H1 (cell line): ENCODE measurements around the gene FOXB1. TPM values are rescaled to one million over a fixed set of nuclear protein-coding genes. Genes with fewer than 3 reads are reported as not detected.

ENCODE experiments used
- CTCF ChIA-PET: fragments of 300-600 bp; sonication (Branson Sonifier 250); formaldehyde crosslinking; loops from one replicate; lab custom pipeline; 2021; ENCODE audit not compliant: partially characterized antibody; lab: Charles Lee
- POLR2A ChIA-PET: fragments of 300-600 bp; sonication (Branson Sonifier 250); formaldehyde crosslinking; loops from one replicate; lab custom pipeline; 2021; ENCODE audit warnings: inconsistent platforms; ENCODE audit not compliant: partially characterized antibody; lab: Charles Lee
- DNase-seq, 2 experiments: peaks; one replicate each; pipeline versions ENCODE4 v3.0.0 to v3.0.0-alpha.2; 2010 to 2022; ENCODE audit warnings: low spot score in 2 of 2, low read depth in 1 of 2, mixed read lengths in 1 of 2
- FAIRE-seq: peaks from 2 replicates; lab custom pipeline; 2011; peaks lifted over from hg19 to GRCh38; lab: Jason Lieb, UNC
- H2AFZ ChIP-seq: 2 replicates; pipeline ENCODE4 v1.8.1; 2012; ENCODE audit warnings: low read length, inconsistent platforms
- H2AK5ac ChIP-seq: 2 replicates; pipeline ENCODE4 v1.6.1; 2013; ENCODE audit warnings: low read depth, low read length
- H2BK120ac ChIP-seq: replicated peaks from 2 replicates; pipeline ENCODE3; 2013; ENCODE audit warnings: low read depth, low read length, inconsistent platforms
- H2BK12ac ChIP-seq: 2 replicates; pipeline ENCODE4 v1.6.1; 2013; ENCODE audit warnings: low read depth, low read length
- H2BK15ac ChIP-seq: 2 replicates; pipeline ENCODE4 v1.6.1; 2013; ENCODE audit warnings: low read length
- H2BK20ac ChIP-seq: 2 replicates; pipeline ENCODE4 v1.6.1; 2013; ENCODE audit warnings: low read length
- H2BK5ac ChIP-seq: 2 replicates; pipeline ENCODE4 v1.6.1; 2013; ENCODE audit warnings: low read depth, low read length
- H3K14ac ChIP-seq: 2 replicates; pipeline ENCODE4 v1.6.1; 2013; ENCODE audit warnings: inconsistent platforms; ENCODE audit not compliant: insufficient read length
- H3K18ac ChIP-seq: 2 replicates; pipeline ENCODE4 v1.6.1; 2013; ENCODE audit warnings: low read length; ENCODE audit errors: extremely low read depth
- H3K23ac ChIP-seq: 2 replicates; pipeline ENCODE4 v1.6.1; 2013; ENCODE audit warnings: inconsistent platforms; ENCODE audit not compliant: insufficient read length
- H3K23me2 ChIP-seq: 2 replicates; pipeline ENCODE4 v1.6.1; 2013; ENCODE audit warnings: low read depth, low read length
- H3K27ac ChIP-seq: 2 replicates; pipeline ENCODE4 v1.6.1; 2011; ENCODE audit warnings: low read depth, low read length, inconsistent platforms
- H3K27me3 ChIP-seq, 4 experiments: replicated peaks in 1 of 4; 1 replicate in 1 of 4; 2 replicates in 3 of 4; pipeline versions ENCODE4 v1.6.1 to v1.8.1; 2011 to 2013; ENCODE audit warnings: low read length in 3 of 4, mild to moderate bottlenecking in 3 of 4, inconsistent platforms in 2 of 4, mixed read lengths in 2 of 4, moderate library complexity in 1 of 4; ENCODE audit not compliant: control insufficient read depth in 3 of 4, insufficient read depth in 3 of 4; ENCODE audit errors: extremely low read depth in 1 of 4
- H3K36me3 ChIP-seq, 4 experiments: 2 replicates each; pipeline versions ENCODE4 v1.6.1 to v1.8.1; 2011 to 2013; ENCODE audit warnings: mild to moderate bottlenecking in 4 of 4, low read length in 3 of 4, moderate library complexity in 2 of 4, control low read depth in 1 of 4, inconsistent platforms in 1 of 4; ENCODE audit not compliant: insufficient read depth in 4 of 4, control insufficient read depth in 2 of 4
- H3K4ac ChIP-seq: replicated peaks from 2 replicates; pipeline ENCODE3; 2013; ENCODE audit warnings: low read length, low read depth, mixed read lengths, inconsistent platforms; ENCODE audit not compliant: insufficient read length
- H3K4me1 ChIP-seq, 4 experiments: replicated peaks in 1 of 4; 1 replicate in 1 of 4; 2 replicates in 3 of 4; pipeline versions ENCODE4 v1.6.1 to v1.8.1; 2011 to 2013; ENCODE audit warnings: low read length in 3 of 4, inconsistent platforms in 2 of 4, mixed read lengths in 1 of 4; ENCODE audit not compliant: insufficient read depth in 4 of 4, control insufficient read depth in 3 of 4
- H3K4me2 ChIP-seq, 2 experiments: 2 replicates each; pipeline versions ENCODE4 v1.6.1 to v1.8.1; 2011 to 2013; ENCODE audit warnings: low read depth in 2 of 2, low read length in 2 of 2, control low read depth in 1 of 2, inconsistent platforms in 1 of 2, mild to moderate bottlenecking in 1 of 2; ENCODE audit not compliant: insufficient read depth in 1 of 2
- H3K4me3 ChIP-seq, 4 experiments: fragments of 200-600, 300-600 bp in 1 of 4; sonication (generic), shearing (Covaris generic), sonication (Bioruptor Twin) in 1 of 4; 2 replicates each; pipeline versions ENCODE4 v1.5.1 to v1.8.1; 2011 to 2016; ENCODE audit warnings: low read length in 4 of 4, low read depth in 3 of 4, control low read depth in 2 of 4, inconsistent platforms in 2 of 4, mild to moderate bottlenecking in 2 of 4, mixed read lengths in 1 of 4, moderate library complexity in 1 of 4; ENCODE audit not compliant: insufficient read depth in 2 of 4; ENCODE audit errors: extremely low read depth in 1 of 4
- H3K56ac ChIP-seq: replicated peaks from 2 replicates; pipeline ENCODE3; 2013; ENCODE audit warnings: low read depth, mild to moderate bottlenecking, mixed read lengths, low read length, inconsistent platforms; ENCODE audit not compliant: insufficient read length
- H3K79me1 ChIP-seq: 2 replicates; pipeline ENCODE4 v1.6.1; 2013; ENCODE audit warnings: low read depth, low read length, control low read depth
- H3K79me2 ChIP-seq, 2 experiments: 2 replicates each; pipeline versions ENCODE4 v1.6.1 to v1.8.1; 2012 to 2013; ENCODE audit warnings: low read length in 2 of 2, mild to moderate bottlenecking in 2 of 2, inconsistent platforms in 1 of 2; ENCODE audit not compliant: insufficient read depth in 2 of 2, control insufficient read depth in 1 of 2
- H3K9ac ChIP-seq, 4 experiments: replicated peaks in 1 of 4; 1 replicate in 1 of 4; 2 replicates in 3 of 4; pipeline versions ENCODE4 v1.6.1 to v1.8.1; 2011 to 2013; ENCODE audit warnings: low read depth in 3 of 4, low read length in 3 of 4, control low read depth in 2 of 4, mild to moderate bottlenecking in 2 of 4, moderate library complexity in 2 of 4, inconsistent platforms in 1 of 4; ENCODE audit errors: extremely low read depth in 1 of 4
- H3K9me3 ChIP-seq, 2 experiments: 2 replicates each; pipeline versions ENCODE4 v1.6.1 to v1.8.1; 2012 to 2013; ENCODE audit warnings: mild to moderate bottlenecking in 2 of 2, moderate library complexity in 2 of 2, control low read depth in 1 of 2, inconsistent platforms in 1 of 2, low read depth in 1 of 2, low read length in 1 of 2, mixed read lengths in 1 of 2; ENCODE audit not compliant: insufficient read depth in 2 of 2
- H4K20me1 ChIP-seq, 2 experiments: replicated peaks in 1 of 2; 2 replicates each; pipeline versions ENCODE3 to v1.8.1; 2011 to 2013; ENCODE audit warnings: inconsistent platforms in 2 of 2, low read length in 2 of 2, mild to moderate bottlenecking in 1 of 2; ENCODE audit not compliant: insufficient read depth in 2 of 2, control insufficient read depth in 1 of 2
- H4K5ac ChIP-seq: 2 replicates; pipeline ENCODE4 v1.6.1; 2013; ENCODE audit warnings: low read length, low read depth, mixed read lengths, inconsistent platforms; ENCODE audit not compliant: insufficient read length
- H4K8ac ChIP-seq: 2 replicates; pipeline ENCODE4 v1.8.0; 2013; ENCODE audit warnings: mild to moderate bottlenecking, moderate library complexity, low read length, inconsistent platforms; ENCODE audit not compliant: insufficient read depth; ENCODE audit errors: extremely low read depth
- H4K91ac ChIP-seq: replicated peaks from 2 replicates; pipeline ENCODE3; 2013; ENCODE audit warnings: low read length, mixed read lengths, inconsistent platforms; ENCODE audit not compliant: insufficient read length
- CHD2 ChIP-seq: IDR thresholded peaks from 2 replicates; pipeline ENCODE4 v1.6.1; 2012; ENCODE audit warnings: low read length, improper control_type of control experiment
- EGR1 ChIP-seq: IDR thresholded peaks from 2 replicates; pipeline ENCODE4 v1.6.1; 2011; ENCODE audit warnings: low read depth, low read length, borderline replicate concordance
- RXRA ChIP-seq: IDR thresholded peaks from 2 replicates; pipeline ENCODE4 v1.6.1; 2011; ENCODE audit warnings: low read depth, mild to moderate bottlenecking, low read length, moderate library complexity; ENCODE audit not compliant: insufficient read depth
- SIN3A ChIP-seq, 2 experiments: IDR thresholded peaks in 1 of 2; conservative IDR thresholded peaks in 1 of 2; 2 replicates each; pipeline ENCODE4 v1.6.1; 2011 to 2012; ENCODE audit warnings: low read length in 2 of 2, improper control_type of control experiment in 1 of 2, low read depth in 1 of 2, mild to moderate bottlenecking in 1 of 2
- YY1 ChIP-seq: IDR thresholded peaks from 2 replicates; pipeline ENCODE4 v1.6.1; 2011; ENCODE audit warnings: low read depth, mild to moderate bottlenecking, low read length
- WGBS, 2 experiments: shearing (Covaris generic) in 1 of 2; methylation state at CpG; one replicate each; pipeline versions ENCODE4 v1.1.6 to v1.1.7; 2013 to 2015; ENCODE audit warnings: low lambda C conversion rate in 2 of 2, mixed read lengths in 2 of 2, inconsistent platforms in 1 of 2, low coverage in 1 of 2, missing lambda C conversion rate in 1 of 2; ENCODE audit not compliant: insufficient replicate concordance in 2 of 2, insufficient coverage in 1 of 2, insufficient read length in 1 of 2; ENCODE audit errors: extremely low coverage in 1 of 2, missing lambda C conversion rate in 1 of 2; 5-methylcytosine and 5-hydroxymethylcytosine counted together
- polyA plus RNA-seq, 7 experiments: library from polyadenylated mRNA; depleted of rRNA in 3 of 7; stranded (reverse) in 5 of 7; unstranded in 2 of 7; fragments of >200 nt in 5 of 7; fragments of 200-250 nt in 2 of 7; gene quantifications; 1 replicate in 5 of 7; 2 replicates in 1 of 7; 4 replicates in 1 of 7; pipeline versions ENCODE4 v1.2.1 to v1.2.3, GENCODE V29; 2011 to 2013; ENCODE audit warnings: missing spikeins in 2 of 7, mixed read lengths in 2 of 7
- total RNA-seq: library from RNA; stranded (reverse); fragmentation: NEBNext Ultra II Directional; extraction: Animal tissue kit (Norgen Biotek cat#: 25700); gene quantifications from 2 replicates; pipeline ENCODE4 v1.2.1, GENCODE V29; 2021
- TF ChIP-seq, protein P1 (sequence below): IDR thresholded peaks from 2 replicates; pipeline ENCODE4 v1.6.1; 2012; ENCODE audit warnings: inconsistent platforms

The FOXB1 gene
- total and polyA plus RNA-seq, 2 of the 8 experiments (the other 6 are each of a cell fraction or from before 2014, with no cell fraction given) = 0.92 to 1.5 TPM

DNA sequence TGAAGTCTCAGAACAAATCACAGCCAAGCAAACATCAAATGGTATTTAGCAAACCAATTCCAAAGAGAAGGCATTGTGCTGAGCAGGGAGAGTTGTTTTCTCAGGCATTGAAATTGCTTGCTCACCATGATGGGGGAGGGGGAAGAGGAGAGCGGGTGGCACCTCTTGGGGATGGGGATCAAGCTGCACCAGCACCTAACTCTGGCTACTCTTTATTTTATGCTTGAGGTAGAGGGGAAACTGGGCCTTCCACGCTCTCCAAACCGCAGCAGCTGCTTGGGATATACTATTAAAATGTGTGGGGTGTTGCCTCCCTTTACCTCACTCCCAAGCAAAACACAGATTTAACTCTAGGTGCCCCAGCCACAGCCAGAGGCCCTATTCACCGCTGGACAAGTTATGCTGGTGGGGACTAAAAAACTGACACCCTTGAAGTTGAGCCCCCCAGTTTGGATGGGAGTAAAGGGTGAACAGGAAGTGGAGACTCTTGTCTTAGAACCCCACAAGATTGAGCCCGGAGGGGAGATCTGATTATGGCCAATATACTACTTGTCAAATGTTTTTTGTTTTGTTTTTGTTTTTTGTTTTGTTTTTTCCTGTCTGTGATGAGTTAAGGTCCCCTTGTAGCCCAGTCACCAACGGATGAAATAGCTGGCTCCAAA lies 5.0 kb upstream of the FOXB1 start:
- ChIA-PET POLR2A (interaction anchor here (0.7 to 1.2 kb wide), 3 partner anchors 10 to 82 kb away, joined by 3 to 4 read pairs (median 4); no protein-coding TSS in a partner anchor), CTCF (no interaction called here)
- Histone ChIP-seq H3K36me3 (no peaks in the 10 kb centered on the region), H2BK15ac (no peak overlapping the region), H2AK5ac (no peak overlapping the region), H2BK20ac (no peak overlapping the region), H2BK5ac (peak overlapping the region; percentile 41; the same call in 1 of the 2 replicates), H4K20me1 (peaks cover 0 to 2% of the 10 kb centered on the region in 2 experiments), H4K91ac (no peak overlapping the region), H3K9ac (no peak overlapping the region), H2BK120ac (no peak overlapping the region), H3K56ac (no peak overlapping the region), H2AFZ (no peak overlapping the region), H3K4me3 (peak overlapping the region; percentile 26 to 63 (median 58); a peak in 5 of 8 replicates), H3K27me3 (peaks cover 17 to 67% (median 48%) of the 10 kb centered on the region in 4 experiments; a peak in 6 of 7 replicates), H2BK12ac (peak overlapping the region; percentile 42; the same call in 1 of the 2 replicates), H3K4me1 (peaks cover 19 to 43% (median 21%) of the 10 kb centered on the region in 4 experiments; a peak in 6 of 7 replicates), H3K27ac (no peak overlapping the region), H3K4me2 (peak overlapping the region; percentile 98 to 100), H3K23me2 (peaks cover 50% of the 10 kb centered on the region), H3K4ac (no peak overlapping the region), H3K79me2 (peaks cover 0 to 11% of the 10 kb centered on the region in 2 experiments; a peak in 1 of 4 replicates), H3K18ac (no peak overlapping the region), H3K79me1 (no peaks in the 10 kb centered on the region), H4K5ac (peak overlapping the region; percentile 49), H3K9me3 (no peaks in the 10 kb centered on the region), H3K14ac (no peak overlapping the region), H4K8ac (no peak overlapping the region), H3K23ac (no peak overlapping the region)
- DNase-seq = peak in 1 of 2 experiments; percentile 60
- WGBS, 2 experiments = 5% methylated on average over 6 of the region's 6 CpGs; no CpG with 5 or more reads in 1 of the 2 experiments
- FAIRE-seq = peak; percentile 96
- TF ChIP-seq SIN3A (conservative IDR thresholded peaks at IDR 0.05 in 1 of 2, IDR thresholded peaks at IDR 0.05 in 1 of 2; ENCODE audit: low read depth in 1 of 2, low read length in 2 of 2) (0 out of 4 replicates have a peak, but pooled peaks of 1 of the 2 experiments have one; percentile 17), EGR1 (peak; percentile 72; the same call in 1 of the 2 replicates), RXRA (no peak), YY1 (0 out of 2 replicates have a peak, but pooled peaks have one; percentile 22), CHD2 (no peak)
- TF ChIP-seq, protein P1, sequence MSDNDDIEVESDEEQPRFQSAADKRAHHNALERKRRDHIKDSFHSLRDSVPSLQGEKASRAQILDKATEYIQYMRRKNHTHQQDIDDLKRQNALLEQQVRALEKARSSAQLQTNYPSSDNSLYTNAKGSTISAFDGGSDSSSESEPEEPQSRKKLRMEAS = peak; percentile 37; the same call in 1 of the 2 replicates
